B cell (primary cell): ENCODE measurements around the gene PRRT4. TPM values are rescaled to one million over a fixed set of nuclear protein-coding genes. Genes with fewer than 3 reads are reported as not detected.

Experiments
- ATAC-seq: fragments of 200-7000 bp; cut with Tn5 transposase; one replicate; pipeline ENCODE4 v1.10.0; 2021; ENCODE audit warnings: low read depth, mild to moderate bottlenecking, moderate number of reproducible peaks, moderate library complexity
- CTCF ChIA-PET: fragments of 350-600 bp; sonication (Branson Sonifier 250); formaldehyde crosslinking; loops from one replicate; lab custom pipeline; 2021; ENCODE audit warnings: antibody characterized with exemption, inconsistent platforms; lab: Charles Lee
- POLR2A ChIA-PET: fragments of 350-600 bp; sonication (Branson Sonifier 250); formaldehyde crosslinking; loops from one replicate; lab custom pipeline; 2021; ENCODE audit warnings: antibody characterized with exemption; lab: Charles Lee
- DNase-seq: peaks from one replicate; pipeline ENCODE4 v3.0.0; 2013
- H2AFZ ChIP-seq: 2 replicates; pipeline ENCODE4 v1.6.1; 2012; ENCODE audit warnings: mild to moderate bottlenecking, low read depth, low read length; ENCODE audit not compliant: insufficient read depth, poor library complexity, severe bottlenecking
- H3K27ac ChIP-seq, 2 donors: 1 replicate in 1 of 2; 2 replicates in 1 of 2; pipeline ENCODE4 v1.5.1; 2012 to 2013; ENCODE audit warnings: low read length in 2 of 2, mild to moderate bottlenecking in 2 of 2, moderate library complexity in 1 of 2
- H3K27me3 ChIP-seq, 4 experiments: fragments of 200-600 bp in 1 of 4; sonication (generic) in 1 of 4; replicated peaks in 1 of 4; 1 replicate in 2 of 4; 2 replicates in 2 of 4; pipeline versions ENCODE4 v1.6.1 to v1.7.0; 2013 to 2016; ENCODE audit warnings: low read length in 3 of 4, mild to moderate bottlenecking in 2 of 4, mixed read lengths in 1 of 4, moderate library complexity in 1 of 4; ENCODE audit not compliant: insufficient read depth in 4 of 4, control insufficient read depth in 3 of 4; ENCODE audit errors: control extremely low read depth in 1 of 4
- H3K36me3 ChIP-seq, 2 experiments: replicated peaks in 1 of 2; 1 replicate in 1 of 2; 2 replicates in 1 of 2; pipeline versions ENCODE4 v1.6.1 to v1.7.1; 2013; ENCODE audit warnings: low read length in 1 of 2; ENCODE audit not compliant: insufficient read depth in 2 of 2, control insufficient read depth in 1 of 2; ENCODE audit errors: control extremely low read depth in 1 of 2, extremely low read depth in 1 of 2
- H3K4me1 ChIP-seq, 2 donors: fragments of 200-600 bp in 1 of 2; sonication (generic) in 1 of 2; 1 replicate in 1 of 2; 2 replicates in 1 of 2; pipeline versions ENCODE4 v1.5.1 to v1.6.1; 2013 to 2017; ENCODE audit warnings: low read length in 2 of 2; ENCODE audit not compliant: control insufficient read depth in 2 of 2, insufficient read depth in 2 of 2
- H3K4me2 ChIP-seq: replicated peaks from 2 replicates; pipeline ENCODE3; 2012; ENCODE audit warnings: mild to moderate bottlenecking, low read depth, low read length; ENCODE audit not compliant: poor library complexity, severe bottlenecking
- H3K4me3 ChIP-seq, 5 experiments: fragments of 200-600 bp in 1 of 5; sonication (generic) in 1 of 5; 1 replicate in 3 of 5; 2 replicates in 2 of 5; pipeline versions ENCODE4 v1.5.1 to v1.7.0; 2011 to 2016; ENCODE audit warnings: low read length in 4 of 5, mild to moderate bottlenecking in 4 of 5, low read depth in 2 of 5, control low read depth in 1 of 5, moderate library complexity in 1 of 5; ENCODE audit not compliant: insufficient read depth in 1 of 5; ENCODE audit errors: control extremely low read depth in 1 of 5, extremely low read depth in 1 of 5
- H3K79me2 ChIP-seq: fragments of 200-600 bp; sonication (generic); one replicate; pipeline ENCODE4 v1.6.0; 2016; ENCODE audit warnings: low read length; ENCODE audit not compliant: control insufficient read depth, insufficient read depth
- H3K9ac ChIP-seq: fragments of 200-600 bp; sonication (generic); 2 replicates; pipeline ENCODE4 v1.6.1; 2017; ENCODE audit warnings: mild to moderate bottlenecking, low read length, moderate library complexity
- H3K9me3 ChIP-seq, 3 donors: one replicate each; pipeline versions ENCODE4 v1.6.1 to v1.7.1; 2013; ENCODE audit warnings: low read length in 2 of 3; ENCODE audit not compliant: control insufficient read depth in 2 of 3, insufficient read depth in 1 of 3; ENCODE audit errors: control extremely low read depth in 1 of 3
- H4K20me1 ChIP-seq: 2 replicates; pipeline ENCODE4 v1.6.0; 2012; ENCODE audit warnings: mild to moderate bottlenecking, low read length; ENCODE audit not compliant: insufficient read depth, control insufficient read depth, poor library complexity, severe bottlenecking
- H3K27ac Mint-ChIP-seq: one replicate; pipeline ENCODE4 v1.8.0; 2021; ENCODE audit warnings: mixed read lengths
- H3K27me3 Mint-ChIP-seq: one replicate; pipeline ENCODE4 v1.8.0; 2021; ENCODE audit warnings: mixed read lengths
- H3K4me1 Mint-ChIP-seq: one replicate; pipeline ENCODE4 v1.8.0; 2021; ENCODE audit warnings: mixed read lengths
- H3K4me3 Mint-ChIP-seq: one replicate; pipeline ENCODE4 v1.8.0; 2021; ENCODE audit warnings: mixed read lengths
- H3K9me3 Mint-ChIP-seq: one replicate; pipeline ENCODE4 v1.8.0; 2022; ENCODE audit warnings: mixed read lengths; ENCODE audit not compliant: insufficient read depth
- CTCF ChIP-seq: fragments of 200-600 bp; IDR thresholded peaks from one replicate; pipeline ENCODE4 v1.8.0; 2022; ENCODE audit warnings: antibody characterized with exemption, mild to moderate bottlenecking
- EZH2 ChIP-seq: IDR thresholded peaks from 2 replicates; pipeline ENCODE4 v1.6.1; 2012; ENCODE audit warnings: borderline replicate concordance, low read depth, mild to moderate bottlenecking, moderate library complexity, low read length; ENCODE audit not compliant: insufficient read depth, poor library complexity, severe bottlenecking
- WGBS: methylation state at CpG from one replicate; pipeline ENCODE4 v1.1.5; 2013; ENCODE audit warnings: missing lambda C conversion rate; ENCODE audit not compliant: insufficient coverage; 5-methylcytosine and 5-hydroxymethylcytosine counted together
- intact Hi-C: fragments of 100-400 bp; cut with micrococcal nuclease; formaldehyde crosslinking; loops from one replicate; pipeline ENCODE4 v1.10.0; 2022
- polyA plus RNA-seq: library from polyadenylated mRNA; depleted of rRNA; stranded (reverse); fragments of >200 nt; gene quantifications from 2 replicates; pipeline ENCODE4 v1.2.3, GENCODE V29; 2012
- total RNA-seq, 2 donors: library from RNA; stranded (reverse); fragments of 120-200 nt in 1 of 2; gene quantifications; 1 replicate in 1 of 2; 2 replicates in 1 of 2; pipeline versions ENCODE4 v1.2.3 to v1.2.4, GENCODE V29; 2013 to 2022

Gene PRRT4
- total and polyA plus RNA-seq, 2 donors (not counting 1 experiment from before 2014, with no cell fraction given), result 0.04 to 0.20 TPM

- H3K4me1 Mint-ChIP-seq, result peaks cover 5% of the 10 kb centered on the region
- POLR2A ChIA-PET, result no interaction called here
- CTCF ChIA-PET, result interaction anchor here (1.5 kb wide), 1 partner anchor 38 kb away, joined by 3 read pairs; no protein-coding TSS in a partner anchor
- intact Hi-C loops, result no loop called here
- H3K79me2 ChIP-seq, result no peaks in the 10 kb centered on the region
- DNase-seq (peak; percentile 44), ATAC-seq (peak; percentile 59)
- no peaks in the 10 kb centered on the region for H3K9me3 Mint-ChIP-seq
- peaks cover 0 to 48% (median 15%) of the 10 kb centered on the region in 4 experiments for H3K27me3 ChIP-seq
- peak overlapping the region; percentile 73 for H3K4me2 ChIP-seq
- TF ChIP-seq CTCF, result no peak
- no peak for TF ChIP-seq EZH2
- 13% methylated on average over 97 of the region's 97 CpGs for WGBS
- H3K9ac ChIP-seq, result no peak overlapping the region
- H3K9me3 ChIP-seq, result peaks cover 0 to 5% (median 0%) of the 10 kb centered on the region in 3 donors
- no peak overlapping the region for H3K27ac Mint-ChIP-seq
- peaks cover 49% of the 10 kb centered on the region for H3K27me3 Mint-ChIP-seq
- H3K4me1 ChIP-seq, result peaks cover 0 to 2% of the 10 kb centered on the region in 2 donors
- H3K4me3 ChIP-seq, result peak overlapping the region in 4 of 5 experiments; percentile 19 to 33 (median 26)
- peak overlapping the region; percentile 62 for H3K4me3 Mint-ChIP-seq
- H4K20me1 ChIP-seq, result no peaks in the 10 kb centered on the region
- no peak overlapping the region for H3K27ac ChIP-seq
- peak overlapping the region; percentile 71 for H2AFZ ChIP-seq
- no peaks in the 10 kb centered on the region for H3K36me3 ChIP-seq
Measured at GRCh38 chr7:128351296-128352152, 10.0 kb downstream of the PRRT4 start.

- peaks cover 0 to 48% (median 15%) of the 10 kb centered on the region in 4 experiments for H3K27me3 ChIP-seq
- no peak for TF ChIP-seq CTCF
- TF ChIP-seq EZH2, result no peak
- no peak overlapping the region for H3K27ac ChIP-seq
- no peak overlapping the region for H3K9ac ChIP-seq
- ChIA-PET POLR2A (no interaction called here), CTCF (interaction anchor here (1.5 kb wide), 1 partner anchor 38 kb away, joined by 3 read pairs; no protein-coding TSS in a partner anchor)
- intact Hi-C loops, result no loop called here
- Mint-ChIP-seq H3K27me3 (peaks cover 48% of the 10 kb centered on the region), H3K9me3 (no peaks in the 10 kb centered on the region), H3K27ac (no peak overlapping the region), H3K4me1 (peaks cover 5% of the 10 kb centered on the region), H3K4me3 (peak overlapping the region; percentile 63)
- no peaks in the 10 kb centered on the region for H3K36me3 ChIP-seq
- H3K9me3 ChIP-seq, result peaks cover 0 to 5% (median 0%) of the 10 kb centered on the region in 3 donors
- 84% methylated on average over 35 of the region's 35 CpGs for WGBS
- DNase-seq, result no peak
- peaks cover 0 to 2% of the 10 kb centered on the region in 2 donors for H3K4me1 ChIP-seq
- no peaks in the 10 kb centered on the region for H4K20me1 ChIP-seq
- peak overlapping the region; percentile 71 for H2AFZ ChIP-seq
- peak overlapping the region; percentile 73 for H3K4me2 ChIP-seq
- no peak for ATAC-seq
- H3K79me2 ChIP-seq, result no peaks in the 10 kb centered on the region
- no peak overlapping the region for H3K4me3 ChIP-seq
Measured at GRCh38 chr7:128350708-128351295, 10.7 kb downstream of the PRRT4 start.
